ENCODE measurements around the gene TSPAN33. TPM values are rescaled to one million over a fixed set of nuclear protein-coding genes. Genes with fewer than 3 reads are reported as not detected.

TSPAN33 gene
- total and polyA plus RNA-seq, 9 donors, result 1.7 to 9.3 (median 6.0) TPM

DNA sequence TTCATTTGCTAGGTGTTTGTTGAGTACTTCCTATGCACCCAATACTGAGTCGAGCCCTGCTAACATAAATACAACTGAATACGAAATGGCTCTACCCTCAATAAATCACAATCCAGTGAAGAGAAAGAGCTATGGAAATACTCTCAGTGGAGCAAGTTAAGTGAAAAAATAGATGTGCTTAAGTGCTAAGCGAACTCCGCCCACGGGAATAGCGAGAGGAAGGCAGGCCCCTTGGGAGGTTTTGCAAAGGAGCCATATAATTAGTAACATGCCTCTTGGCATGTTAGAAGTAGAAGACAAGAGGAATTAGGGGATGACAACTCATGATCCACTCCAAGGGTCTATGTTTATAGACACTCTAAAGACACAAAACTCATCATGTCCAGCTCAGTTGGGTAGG is 42.8 kb upstream of the TSPAN33 start:
- TF ChIP-seq POLR2A (IDR thresholded peaks at IDR 0.05), result no peak
- TF ChIP-seq, protein P1, sequence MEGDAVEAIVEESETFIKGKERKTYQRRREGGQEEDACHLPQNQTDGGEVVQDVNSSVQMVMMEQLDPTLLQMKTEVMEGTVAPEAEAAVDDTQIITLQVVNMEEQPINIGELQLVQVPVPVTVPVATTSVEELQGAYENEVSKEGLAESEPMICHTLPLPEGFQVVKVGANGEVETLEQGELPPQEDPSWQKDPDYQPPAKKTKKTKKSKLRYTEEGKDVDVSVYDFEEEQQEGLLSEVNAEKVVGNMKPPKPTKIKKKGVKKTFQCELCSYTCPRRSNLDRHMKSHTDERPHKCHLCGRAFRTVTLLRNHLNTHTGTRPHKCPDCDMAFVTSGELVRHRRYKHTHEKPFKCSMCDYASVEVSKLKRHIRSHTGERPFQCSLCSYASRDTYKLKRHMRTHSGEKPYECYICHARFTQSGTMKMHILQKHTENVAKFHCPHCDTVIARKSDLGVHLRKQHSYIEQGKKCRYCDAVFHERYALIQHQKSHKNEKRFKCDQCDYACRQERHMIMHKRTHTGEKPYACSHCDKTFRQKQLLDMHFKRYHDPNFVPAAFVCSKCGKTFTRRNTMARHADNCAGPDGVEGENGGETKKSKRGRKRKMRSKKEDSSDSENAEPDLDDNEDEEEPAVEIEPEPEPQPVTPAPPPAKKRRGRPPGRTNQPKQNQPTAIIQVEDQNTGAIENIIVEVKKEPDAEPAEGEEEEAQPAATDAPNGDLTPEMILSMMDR (IDR thresholded peaks at IDR 0.05), result no peak
- no peak for TF ChIP-seq EP300 (IDR thresholded peaks at IDR 0.05)
- WGBS, 3 donors, result 79 to 85% (median 84%) methylated on average over 6 of the region's 6 CpGs
- intact Hi-C loops (cut with DNase I), result no loop called here
- no peaks in the 10 kb centered on the region for H3K27me3 ChIP-seq
- no peak for DNase-seq
- no peaks in the 10 kb centered on the region for H3K4me1 ChIP-seq (ENCODE audit: insufficient read depth)
- H3K4me3 ChIP-seq, result no peak overlapping the region
- H3K9me3 ChIP-seq, result no peaks in the 10 kb centered on the region
- no peak overlapping the region for H3K27ac ChIP-seq
- H3K36me3 ChIP-seq, result no peaks in the 10 kb centered on the region

DNA sequence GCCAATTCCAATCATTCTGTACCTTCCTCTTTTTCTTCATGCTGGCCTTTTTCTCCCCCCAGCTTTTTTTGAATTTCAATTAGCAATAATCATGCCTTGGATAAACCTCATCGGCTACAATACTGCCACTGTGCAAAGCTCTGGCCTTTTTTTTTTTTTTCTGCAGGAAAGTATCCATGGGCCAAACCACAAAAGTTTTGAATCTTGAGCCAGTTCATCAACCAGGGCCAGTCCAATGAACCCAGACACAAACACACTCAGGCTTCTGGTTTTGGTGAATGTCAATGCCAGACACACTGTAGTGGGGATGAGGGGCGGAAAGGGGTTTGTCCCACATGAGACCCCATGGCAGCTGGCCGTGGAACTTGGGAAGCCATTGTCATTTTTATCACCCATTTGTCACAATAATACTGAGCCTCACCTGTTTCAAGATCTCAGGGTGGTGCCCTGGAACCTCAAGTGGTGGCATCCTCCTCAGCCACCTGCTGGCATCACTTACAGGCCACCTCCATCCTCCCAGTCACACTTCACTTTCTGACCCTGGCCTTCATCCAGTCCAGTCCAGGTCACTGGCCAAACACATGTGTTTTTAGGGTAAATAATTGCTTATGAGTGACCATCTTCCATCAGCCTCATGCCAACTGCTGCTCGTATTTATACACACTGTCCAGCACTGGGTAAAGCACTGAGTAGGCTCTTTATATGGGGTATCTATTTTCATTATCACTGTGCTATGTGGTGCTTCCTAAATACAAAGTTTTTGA is 40.8 kb upstream of the TSPAN33 start:
- no peak overlapping the region for H3K4me3 ChIP-seq
- TF ChIP-seq POLR2A (IDR thresholded peaks at IDR 0.05), result no peak
- TF ChIP-seq EP300 (IDR thresholded peaks at IDR 0.05), result no peak
- TF ChIP-seq, protein P1 (IDR thresholded peaks at IDR 0.05), result no peak
- H3K36me3 ChIP-seq, result no peaks in the 10 kb centered on the region
- H3K27me3 ChIP-seq, result no peaks in the 10 kb centered on the region
- H3K27ac ChIP-seq, result no peak overlapping the region
- no peaks in the 10 kb centered on the region for H3K4me1 ChIP-seq (ENCODE audit: insufficient read depth)
- DNase-seq, result no peak
- WGBS, 3 donors, result 77 to 88% (median 84%) methylated on average over 4 of the region's 4 CpGs
- intact Hi-C loops (cut with DNase I), result no loop called here
- H3K9me3 ChIP-seq, result no peaks in the 10 kb centered on the region

DNA sequence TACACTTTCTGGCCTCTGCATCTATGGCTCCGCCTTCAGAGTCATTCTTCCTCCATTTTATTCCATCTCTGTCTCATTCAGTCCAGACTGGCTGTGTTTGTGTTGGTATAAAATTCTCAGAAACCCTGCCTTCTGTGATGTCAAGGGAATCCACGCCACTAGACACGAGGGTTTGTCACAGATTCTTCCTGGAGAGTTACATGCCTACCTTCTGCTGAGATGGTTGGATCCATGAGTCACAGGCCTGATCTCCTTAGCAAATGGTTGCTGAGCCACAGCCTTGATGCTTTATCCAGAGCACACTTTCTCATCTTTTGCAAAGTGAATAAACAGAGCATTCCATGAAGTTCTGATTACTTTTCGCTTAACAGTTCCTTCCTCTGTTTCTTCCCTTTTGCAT is 35.9 kb upstream of the TSPAN33 start:
- Histone ChIP-seq H3K9me3 (no peaks in the 10 kb centered on the region), H3K4me3 (no peak overlapping the region), H3K36me3 (no peaks in the 10 kb centered on the region), H3K27me3 (no peaks in the 10 kb centered on the region), H3K4me1 (ENCODE audit: insufficient read depth) (peaks cover 2% of the 10 kb centered on the region), H3K27ac (no peak overlapping the region)
- intact Hi-C loops (cut with DNase I), result no loop called here
- no peak for DNase-seq
- 87 to 93% (median 93%) methylated on average over 4 of the region's 4 CpGs for WGBS, 3 donors
- no peak for TF ChIP-seq POLR2A (IDR thresholded peaks at IDR 0.05)
- TF ChIP-seq EP300 (IDR thresholded peaks at IDR 0.05), result no peak
- TF ChIP-seq, protein P1 (IDR thresholded peaks at IDR 0.05), result no peak

DNA sequence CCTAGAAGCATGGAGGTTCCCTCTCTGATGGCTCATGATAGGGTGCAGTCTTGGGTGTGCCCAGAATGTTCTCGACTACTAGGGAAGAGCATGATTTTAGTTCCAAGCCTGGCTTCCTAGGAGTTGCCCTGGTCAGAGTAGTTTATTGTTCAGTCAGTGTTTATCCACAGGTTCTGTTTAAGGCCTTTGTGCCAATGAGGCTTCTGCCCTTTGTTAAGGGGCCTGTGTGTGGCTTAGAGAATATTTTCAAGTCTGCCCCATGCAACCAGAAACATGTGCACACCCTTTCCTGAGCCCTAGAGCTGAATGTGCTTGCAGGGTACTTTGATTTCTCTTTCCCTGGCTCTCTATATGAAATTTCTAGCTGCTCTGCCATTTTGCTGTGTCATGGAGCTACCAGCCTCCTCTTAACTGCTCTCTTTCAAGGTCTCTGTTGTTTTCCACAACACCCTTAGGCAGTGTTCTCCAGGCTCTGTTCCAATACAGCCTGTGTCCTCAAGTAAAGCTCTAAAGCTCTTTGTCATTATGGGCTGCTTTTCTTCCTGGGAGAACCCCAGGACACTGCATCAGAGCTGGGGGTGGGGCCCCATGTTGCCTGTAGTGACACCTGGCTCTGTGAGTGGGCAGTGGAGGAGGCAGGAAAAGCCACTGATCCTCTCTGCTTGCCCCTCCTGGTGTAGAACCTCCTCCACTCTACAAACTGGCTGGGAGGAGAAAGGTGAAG is 34.1 kb upstream of the TSPAN33 start:
- no peak overlapping the region for H3K27ac ChIP-seq
- TF ChIP-seq, protein P1 (IDR thresholded peaks at IDR 0.05), result no peak
- TF ChIP-seq POLR2A (IDR thresholded peaks at IDR 0.05), result no peak
- TF ChIP-seq EP300 (IDR thresholded peaks at IDR 0.05), result no peak
- intact Hi-C loops (cut with DNase I), result no loop called here
- H3K27me3 ChIP-seq, result no peaks in the 10 kb centered on the region
- H3K4me3 ChIP-seq, result no peak overlapping the region
- no peak for DNase-seq
- peaks cover 0 to 4% of the 10 kb centered on the region in 2 donors for H3K9me3 ChIP-seq
- peaks cover 2% of the 10 kb centered on the region for H3K4me1 ChIP-seq (ENCODE audit: insufficient read depth)
- WGBS, 3 donors, result 83 to 93% (median 85%) methylated on average over 1 of the region's 1 CpG
- no peaks in the 10 kb centered on the region for H3K36me3 ChIP-seq
